ENCODE measurements around the gene FBXL22. TPM values are rescaled to one million over a fixed set of nuclear protein-coding genes. Genes with fewer than 3 reads are reported as not detected.

FBXL22 gene, protein sequence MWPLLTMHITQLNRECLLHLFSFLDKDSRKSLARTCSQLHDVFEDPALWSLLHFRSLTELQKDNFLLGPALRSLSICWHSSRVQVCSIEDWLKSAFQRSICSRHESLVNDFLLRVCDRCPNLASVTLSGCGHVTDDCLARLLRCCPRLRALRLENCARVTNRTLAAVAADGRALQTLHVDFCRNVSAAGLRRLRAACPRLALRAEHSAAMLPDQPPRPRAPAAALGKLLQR
- 0.60 and 0.76 TPM in 2 replicates for total RNA-seq
- 1.3 and 1.4 TPM in 2 replicates for polyA plus RNA-seq

DNA sequence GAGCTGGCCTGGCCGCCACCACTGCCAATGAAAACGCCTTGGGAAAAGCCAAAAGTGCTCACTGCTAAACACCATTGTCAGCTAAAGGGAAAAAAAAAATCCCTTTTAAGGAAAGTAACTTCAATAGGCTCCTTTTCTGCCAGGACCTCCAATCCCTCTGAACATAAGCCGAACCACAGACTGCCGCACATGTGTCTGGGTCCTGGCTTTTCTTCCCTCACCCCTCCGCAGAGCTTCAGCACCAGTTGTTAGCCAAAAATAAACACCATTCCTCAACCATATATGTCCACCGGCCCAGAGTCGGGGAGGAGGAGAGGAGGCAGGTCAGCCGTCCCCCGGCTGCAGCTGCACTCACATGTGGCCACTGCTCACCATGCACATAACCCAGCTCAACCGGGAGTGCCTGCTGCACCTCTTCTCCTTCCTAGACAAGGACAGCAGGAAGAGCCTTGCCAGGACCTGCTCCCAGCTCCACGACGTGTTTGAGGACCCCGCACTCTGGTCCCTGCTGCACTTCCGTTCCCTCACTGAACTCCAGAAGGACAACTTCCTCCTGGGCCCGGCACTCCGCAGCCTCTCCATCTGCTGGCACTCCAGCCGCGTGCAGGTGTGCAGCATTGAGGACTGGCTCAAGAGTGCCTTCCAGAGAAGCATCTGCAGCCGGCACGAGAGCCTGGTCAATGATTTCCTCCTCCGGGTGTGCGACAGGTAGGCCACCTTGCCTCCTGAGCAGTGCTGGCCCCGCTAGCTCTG is at the start of gene FBXL22:
FBXL22 (plus strand) TSS at position 350 of the 753 bp plus-strand sequence; CDS start at position 356, 6 bp downstream.
- no peak within 1 kb of the TSS for H2AFZ ChIP-seq
- peaks cover 41% of the 10 kb centered on the region for H3K4me1 ChIP-seq (ENCODE audit: insufficient read depth)
- no peak within 1 kb of the TSS for H3K4me2 ChIP-seq
- H3K27ac ChIP-seq = peak within 1 kb of the TSS; percentile 74
- H4K20me1 ChIP-seq (ENCODE audit: insufficient read depth, poor library complexity, severe bottlenecking) = no peaks in the 10 kb centered on the region
- H3K36me3 ChIP-seq (replicated peaks; ENCODE audit: insufficient read depth, low read depth) = no peaks in the 10 kb centered on the region
- no peaks in the 10 kb centered on the region for H3K9me3 ChIP-seq (ENCODE audit: low read depth)
- no peaks in the 10 kb centered on the region for H3K9me2 ChIP-seq (replicated peaks; ENCODE audit: insufficient read depth)
- 76% methylated on average over 23 of the region's 23 CpGs for WGBS (ENCODE audit: low lambda C conversion rate, missing lambda C conversion rate)
- H3K27me3 ChIP-seq = no peaks in the 10 kb centered on the region
- no peak within 1 kb of the TSS for H3K4me3 ChIP-seq
- TF ChIP-seq EZH2phosphoT487 (IDR thresholded peaks at IDR 0.05; ENCODE audit: low read depth, severe bottlenecking, unreplicated experiment) (no peak), EZH2 (IDR thresholded peaks at IDR 0.05; ENCODE audit: borderline replicate concordance) (no peak)
- TF ChIP-seq, protein P1, sequence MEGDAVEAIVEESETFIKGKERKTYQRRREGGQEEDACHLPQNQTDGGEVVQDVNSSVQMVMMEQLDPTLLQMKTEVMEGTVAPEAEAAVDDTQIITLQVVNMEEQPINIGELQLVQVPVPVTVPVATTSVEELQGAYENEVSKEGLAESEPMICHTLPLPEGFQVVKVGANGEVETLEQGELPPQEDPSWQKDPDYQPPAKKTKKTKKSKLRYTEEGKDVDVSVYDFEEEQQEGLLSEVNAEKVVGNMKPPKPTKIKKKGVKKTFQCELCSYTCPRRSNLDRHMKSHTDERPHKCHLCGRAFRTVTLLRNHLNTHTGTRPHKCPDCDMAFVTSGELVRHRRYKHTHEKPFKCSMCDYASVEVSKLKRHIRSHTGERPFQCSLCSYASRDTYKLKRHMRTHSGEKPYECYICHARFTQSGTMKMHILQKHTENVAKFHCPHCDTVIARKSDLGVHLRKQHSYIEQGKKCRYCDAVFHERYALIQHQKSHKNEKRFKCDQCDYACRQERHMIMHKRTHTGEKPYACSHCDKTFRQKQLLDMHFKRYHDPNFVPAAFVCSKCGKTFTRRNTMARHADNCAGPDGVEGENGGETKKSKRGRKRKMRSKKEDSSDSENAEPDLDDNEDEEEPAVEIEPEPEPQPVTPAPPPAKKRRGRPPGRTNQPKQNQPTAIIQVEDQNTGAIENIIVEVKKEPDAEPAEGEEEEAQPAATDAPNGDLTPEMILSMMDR (IDR thresholded peaks at IDR 0.05; ENCODE audit: poor library complexity) = no peak
- peak; percentile 26 for DNase-seq (ENCODE audit: low spot score)
- no peaks in the 10 kb centered on the region for H3K79me2 ChIP-seq

DNA sequence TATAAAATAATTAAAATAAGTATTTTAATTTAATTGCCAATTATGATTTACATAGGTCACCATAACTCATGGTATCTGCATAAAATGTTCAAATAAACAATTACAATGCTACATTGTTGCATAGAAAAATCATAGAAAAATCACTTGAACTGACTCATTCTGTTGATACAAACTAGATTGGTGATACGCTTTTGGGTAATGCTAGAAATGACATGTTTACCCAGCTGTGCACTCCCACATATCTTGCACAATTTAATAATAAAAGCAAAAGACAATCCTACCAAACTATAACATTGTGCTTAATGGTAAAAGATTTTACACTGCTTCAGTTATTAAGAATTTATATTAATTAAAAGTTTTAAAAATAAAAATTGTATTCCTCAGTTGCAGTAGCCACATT is 45.8 kb upstream of the FBXL22 start:
- Histone ChIP-seq H3K36me3 (replicated peaks; ENCODE audit: insufficient read depth, low read depth) (no peaks in the 10 kb centered on the region), H3K4me2 (no peak overlapping the region), H3K9me3 (ENCODE audit: low read depth) (no peaks in the 10 kb centered on the region), H3K27me3 (no peaks in the 10 kb centered on the region), H4K20me1 (ENCODE audit: insufficient read depth, poor library complexity, severe bottlenecking) (no peaks in the 10 kb centered on the region), H3K79me2 (peaks cover 38% of the 10 kb centered on the region), H3K4me1 (ENCODE audit: insufficient read depth) (peaks cover 25% of the 10 kb centered on the region), H2AFZ (no peak overlapping the region), H3K9me2 (replicated peaks; ENCODE audit: insufficient read depth) (no peaks in the 10 kb centered on the region), H3K27ac (no peak overlapping the region), H3K4me3 (no peak overlapping the region)
- no peak for TF ChIP-seq EZH2 (IDR thresholded peaks at IDR 0.05; ENCODE audit: borderline replicate concordance)
- no peak for TF ChIP-seq EZH2phosphoT487 (IDR thresholded peaks at IDR 0.05; ENCODE audit: low read depth, severe bottlenecking, unreplicated experiment)
- TF ChIP-seq, protein P1 (IDR thresholded peaks at IDR 0.05; ENCODE audit: poor library complexity) = no peak
- DNase-seq (ENCODE audit: low spot score) = no peak
- WGBS (ENCODE audit: low lambda C conversion rate, missing lambda C conversion rate) = 83% methylated on average over 1 of the region's 1 CpG

DNA sequence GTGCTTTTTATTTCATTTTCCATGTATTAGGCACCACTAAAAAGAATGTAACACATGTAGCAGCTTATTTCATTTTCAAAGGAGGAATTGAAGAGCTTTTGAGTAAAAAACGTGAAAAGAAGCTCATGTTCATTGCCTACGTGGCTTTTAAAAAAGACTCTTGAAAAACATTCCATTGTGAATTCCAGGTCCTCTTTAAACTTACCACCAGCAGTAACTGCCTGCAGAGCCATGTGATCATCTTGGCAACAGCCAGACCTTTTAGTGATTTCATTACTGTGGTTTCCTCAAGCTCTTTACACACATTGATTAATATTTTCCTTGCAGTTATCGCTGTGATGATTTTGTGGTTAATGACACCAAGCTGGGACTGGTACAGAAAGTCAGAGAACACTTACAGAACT is 43.8 kb upstream of the FBXL22 start:
- TF ChIP-seq EZH2 (IDR thresholded peaks at IDR 0.05; ENCODE audit: borderline replicate concordance) (no peak), EZH2phosphoT487 (IDR thresholded peaks at IDR 0.05; ENCODE audit: low read depth, severe bottlenecking, unreplicated experiment) (no peak)
- TF ChIP-seq, protein P1 (IDR thresholded peaks at IDR 0.05; ENCODE audit: poor library complexity) = no peak
- peak; percentile 57 for DNase-seq (ENCODE audit: low spot score)
- Histone ChIP-seq H3K9me2 (replicated peaks; ENCODE audit: insufficient read depth) (no peaks in the 10 kb centered on the region), H3K27me3 (no peaks in the 10 kb centered on the region), H3K27ac (peak overlapping the region; percentile 84), H3K4me1 (ENCODE audit: insufficient read depth) (peaks cover 25% of the 10 kb centered on the region), H3K9me3 (ENCODE audit: low read depth) (no peaks in the 10 kb centered on the region), H4K20me1 (ENCODE audit: insufficient read depth, poor library complexity, severe bottlenecking) (no peaks in the 10 kb centered on the region), H3K4me2 (peak overlapping the region; percentile 60), H3K36me3 (replicated peaks; ENCODE audit: insufficient read depth, low read depth) (no peaks in the 10 kb centered on the region), H3K79me2 (peaks cover 39% of the 10 kb centered on the region), H2AFZ (peak overlapping the region; percentile 12), H3K4me3 (no peak overlapping the region)
- 48% methylated on average over 3 of the region's 3 CpGs for WGBS (ENCODE audit: low lambda C conversion rate, missing lambda C conversion rate)
